ENCODE data around the gene CDC14C.
"Not testable (repeated sequence)": the region's sequence is repeated elsewhere in the genome, so short reads cannot be mapped to it uniquely, and the experiment has no call there.

CDC14C gene

GRCh38 chr7:48924433-48924832, at the start of gene CDC14C:
Gene CDC14C (plus strand): TSS chr7:48924547. CDS start chr7:48924673, 126 bp downstream.
- DNase-seq, result no peak

- DNase-seq, result peak in 1 of 2 experiments; percentile 47
These were observed 49.1 kb upstream of the CDC14C start for GRCh38 chr7:48875045-48875916.

GRCh38 chr7:48876087-48876486, 48.3 kb upstream of the CDC14C start:
- no peak for DNase-seq

- no peak for DNase-seq
These were observed 43.5 kb upstream of the CDC14C start for GRCh38 chr7:48880851-48881250.

- no peak for DNase-seq
These were observed 36.8 kb upstream of the CDC14C start for GRCh38 chr7:48887500-48887899.

GRCh38 chr7:48894574-48894973, 29.8 kb upstream of the CDC14C start:
- no peak for DNase-seq

GRCh38 chr7:48899932-48900331, 24.4 kb upstream of the CDC14C start:
- no peak for DNase-seq

- no peak for DNase-seq
These were observed 22.4 kb upstream of the CDC14C start for GRCh38 chr7:48901966-48902365.

GRCh38 chr7:48904975-48905374, 19.4 kb upstream of the CDC14C start:
- no peak for DNase-seq

- not testable (repeated sequence) for DNase-seq
These were observed 18.7 kb upstream of the CDC14C start for GRCh38 chr7:48905686-48906085.

- not testable (repeated sequence) for DNase-seq
These were observed 14.5 kb upstream of the CDC14C start for GRCh38 chr7:48909887-48910286.

- DNase-seq, result no peak
These were observed 7.1 kb downstream of the CDC14C start for GRCh38 chr7:48931481-48931880.

- no peak for DNase-seq
These were observed 8.0 kb downstream of the CDC14C start for GRCh38 chr7:48932126-48932910.

GRCh38 chr7:48933549-48934085, 9.3 kb downstream of the CDC14C start:
- DNase-seq, result no peak

- DNase-seq, result no peak
These were observed 14.4 kb downstream of the CDC14C start for GRCh38 chr7:48938539-48939295.

GRCh38 chr7:48943279-48943990, 19.1 kb downstream of the CDC14C start:
- DNase-seq, result no peak

- no peak for DNase-seq
These were observed 31.6 kb downstream of the CDC14C start for GRCh38 chr7:48955916-48956315.

GRCh38 chr7:48959676-48960075, 35.3 kb downstream of the CDC14C start:
- DNase-seq, result no peak

- no peak for DNase-seq
These were observed 38.6 kb downstream of the CDC14C start for GRCh38 chr7:48962821-48963505.

GRCh38 chr7:48964074-48964473, 39.7 kb downstream of the CDC14C start:
- DNase-seq, result no peak

- DNase-seq, result no peak
These were observed 46.8 kb downstream of the CDC14C start for GRCh38 chr7:48971173-48971572.

GRCh38 chr7:48976253-48976652, 51.9 kb downstream of the CDC14C start:
- DNase-seq, result no peak
